Measurements from ENCODE around the gene EOLA2. TPM values are rescaled to one million over a fixed set of nuclear protein-coding genes. Genes with fewer than 3 reads are reported as not detected.
"Not testable (repeated sequence)": the region's sequence is repeated elsewhere in the genome, so short reads cannot be mapped to it uniquely, and the experiment has no call there.

Gene EOLA2
- total RNA-seq, 1 donor, result 15.5 TPM

DNA sequence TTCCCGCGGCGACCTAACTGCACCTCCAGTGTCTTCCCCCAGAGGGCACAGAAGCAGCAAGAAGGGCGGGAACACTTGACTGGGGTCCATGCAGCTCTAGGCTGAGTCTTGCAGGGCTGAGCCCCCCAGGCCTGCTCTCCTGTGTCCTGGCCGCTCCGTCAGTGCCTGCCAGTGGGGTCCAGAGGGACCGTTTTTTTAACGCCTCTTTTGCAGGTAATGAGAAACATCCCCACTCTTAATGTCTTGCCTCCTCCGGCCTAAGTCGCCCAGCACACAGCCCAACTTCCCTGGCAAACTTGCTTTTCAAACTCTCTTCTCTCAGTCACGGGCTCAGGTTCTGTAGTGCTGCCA, 2.4 kb upstream of the EOLA2 start:
- DNase-seq (ENCODE audit: low read depth), result not testable (repeated sequence)
- H3K4me3 ChIP-seq (ENCODE audit: low read depth, low read length), result peak overlapping the region; percentile 44
- TF ChIP-seq, protein P1, sequence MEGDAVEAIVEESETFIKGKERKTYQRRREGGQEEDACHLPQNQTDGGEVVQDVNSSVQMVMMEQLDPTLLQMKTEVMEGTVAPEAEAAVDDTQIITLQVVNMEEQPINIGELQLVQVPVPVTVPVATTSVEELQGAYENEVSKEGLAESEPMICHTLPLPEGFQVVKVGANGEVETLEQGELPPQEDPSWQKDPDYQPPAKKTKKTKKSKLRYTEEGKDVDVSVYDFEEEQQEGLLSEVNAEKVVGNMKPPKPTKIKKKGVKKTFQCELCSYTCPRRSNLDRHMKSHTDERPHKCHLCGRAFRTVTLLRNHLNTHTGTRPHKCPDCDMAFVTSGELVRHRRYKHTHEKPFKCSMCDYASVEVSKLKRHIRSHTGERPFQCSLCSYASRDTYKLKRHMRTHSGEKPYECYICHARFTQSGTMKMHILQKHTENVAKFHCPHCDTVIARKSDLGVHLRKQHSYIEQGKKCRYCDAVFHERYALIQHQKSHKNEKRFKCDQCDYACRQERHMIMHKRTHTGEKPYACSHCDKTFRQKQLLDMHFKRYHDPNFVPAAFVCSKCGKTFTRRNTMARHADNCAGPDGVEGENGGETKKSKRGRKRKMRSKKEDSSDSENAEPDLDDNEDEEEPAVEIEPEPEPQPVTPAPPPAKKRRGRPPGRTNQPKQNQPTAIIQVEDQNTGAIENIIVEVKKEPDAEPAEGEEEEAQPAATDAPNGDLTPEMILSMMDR (IDR thresholded peaks at IDR 0.05; ENCODE audit: insufficient read depth, low read length), result peak; percentile 62

DNA sequence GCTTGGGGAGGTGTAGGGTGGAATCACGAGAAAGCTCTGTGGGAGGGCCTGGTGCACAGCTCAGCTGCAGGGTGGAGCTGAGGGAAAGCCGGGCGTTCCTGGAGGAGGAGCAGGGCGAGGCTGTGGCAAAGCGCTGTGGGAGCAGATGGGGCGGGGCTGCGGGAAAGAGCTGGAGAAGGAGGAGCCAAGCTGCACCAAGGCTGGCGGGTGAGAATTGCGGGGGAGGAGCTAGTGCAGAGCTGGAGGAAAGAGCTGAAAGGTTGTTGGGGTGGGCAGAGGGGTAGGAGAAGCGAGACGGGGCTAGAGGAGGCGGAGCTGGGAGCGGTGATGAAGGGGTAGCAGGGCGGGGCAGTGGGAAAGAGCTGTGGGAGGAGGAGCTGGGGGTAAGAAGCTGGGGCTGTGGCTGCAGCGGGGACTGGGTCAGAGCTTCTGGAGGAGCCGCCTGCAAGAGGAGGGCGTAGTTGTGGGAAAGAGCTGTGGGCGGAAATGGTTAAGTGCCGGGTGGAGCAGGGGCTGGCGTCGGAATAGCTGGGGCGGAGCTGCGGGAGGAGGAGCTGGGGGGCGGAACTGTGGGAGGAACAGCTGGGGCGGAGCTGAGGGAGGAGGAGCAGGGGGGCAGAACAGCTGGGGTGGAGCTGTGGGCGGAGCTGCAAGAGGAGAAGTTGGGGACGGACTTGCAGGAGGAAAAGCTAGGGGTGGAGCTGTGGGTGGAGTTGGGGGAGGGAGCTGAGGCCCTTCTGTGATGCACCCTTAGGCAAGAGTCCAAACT, 1.8 kb upstream of the EOLA2 start:
- peak; percentile 98 for DNase-seq (ENCODE audit: low read depth)
- TF ChIP-seq, protein P1 (IDR thresholded peaks at IDR 0.05; ENCODE audit: insufficient read depth, low read length), result no peak
- peak overlapping the region; percentile 69 for H3K4me3 ChIP-seq (ENCODE audit: low read depth, low read length)

DNA sequence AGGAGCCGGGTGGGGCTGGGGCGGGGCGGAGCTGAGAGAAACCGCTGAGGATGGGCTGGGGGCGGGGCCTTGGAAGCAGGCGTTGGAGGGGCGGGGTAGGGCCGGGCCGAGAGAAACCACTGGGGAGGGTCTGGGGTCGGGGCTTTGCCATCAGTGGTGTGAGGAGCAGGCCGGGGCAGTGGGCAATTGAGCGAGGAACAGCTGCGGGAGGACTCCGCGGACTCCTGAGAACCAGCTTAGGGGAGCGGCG, 1.3 kb upstream of the EOLA2 start:
- DNase-seq (ENCODE audit: low read depth), result no peak
- H3K4me3 ChIP-seq (ENCODE audit: low read depth, low read length), result peak overlapping the region; percentile 69
- TF ChIP-seq, protein P1 (IDR thresholded peaks at IDR 0.05; ENCODE audit: insufficient read depth, low read length), result no peak

DNA sequence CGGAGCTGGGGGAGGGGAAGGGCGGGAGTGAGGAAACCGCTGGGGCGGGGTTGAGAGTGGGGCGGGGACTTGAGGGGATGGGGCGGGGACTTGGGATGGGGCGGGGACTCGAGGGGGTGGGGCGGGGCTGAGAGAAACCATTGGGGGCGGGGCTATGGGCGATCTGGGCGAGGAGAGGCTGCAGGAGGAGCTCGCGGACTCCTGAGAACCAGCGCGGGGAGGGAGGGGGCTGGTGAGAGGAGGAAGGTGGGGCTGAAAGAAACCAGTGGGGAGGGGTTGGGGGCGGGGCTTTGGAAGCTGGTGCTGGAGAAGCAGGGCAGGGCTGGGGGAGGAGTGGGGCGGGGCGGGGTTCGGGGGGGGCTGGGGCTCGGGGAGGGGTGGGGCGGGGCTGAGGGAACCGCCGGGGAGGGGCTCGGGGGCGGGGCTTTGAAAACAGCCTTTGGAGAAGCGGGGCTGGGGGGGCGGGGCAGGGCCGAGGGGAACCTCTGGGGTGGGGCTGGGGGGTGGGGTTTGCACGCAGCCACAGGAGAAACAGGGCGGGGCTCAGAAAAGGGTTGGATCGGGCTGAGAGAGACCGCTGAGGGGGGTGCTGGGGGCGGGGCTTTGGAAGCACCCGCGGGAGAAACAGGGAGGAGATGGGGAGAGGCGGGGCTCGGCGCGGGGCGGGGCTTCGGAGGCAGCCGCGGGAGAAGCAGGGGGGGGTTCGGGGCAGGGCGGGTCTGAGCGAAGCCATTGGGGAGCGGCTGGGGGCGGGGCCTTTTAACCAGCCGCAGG, 777 bp upstream of the EOLA2 start:
- TF ChIP-seq, protein P1 (IDR thresholded peaks at IDR 0.05; ENCODE audit: insufficient read depth, low read length), result no peak
- H3K4me3 ChIP-seq (ENCODE audit: low read depth, low read length), result peak overlapping the region; percentile 57
- peak; percentile 93 for DNase-seq (ENCODE audit: low read depth)

DNA sequence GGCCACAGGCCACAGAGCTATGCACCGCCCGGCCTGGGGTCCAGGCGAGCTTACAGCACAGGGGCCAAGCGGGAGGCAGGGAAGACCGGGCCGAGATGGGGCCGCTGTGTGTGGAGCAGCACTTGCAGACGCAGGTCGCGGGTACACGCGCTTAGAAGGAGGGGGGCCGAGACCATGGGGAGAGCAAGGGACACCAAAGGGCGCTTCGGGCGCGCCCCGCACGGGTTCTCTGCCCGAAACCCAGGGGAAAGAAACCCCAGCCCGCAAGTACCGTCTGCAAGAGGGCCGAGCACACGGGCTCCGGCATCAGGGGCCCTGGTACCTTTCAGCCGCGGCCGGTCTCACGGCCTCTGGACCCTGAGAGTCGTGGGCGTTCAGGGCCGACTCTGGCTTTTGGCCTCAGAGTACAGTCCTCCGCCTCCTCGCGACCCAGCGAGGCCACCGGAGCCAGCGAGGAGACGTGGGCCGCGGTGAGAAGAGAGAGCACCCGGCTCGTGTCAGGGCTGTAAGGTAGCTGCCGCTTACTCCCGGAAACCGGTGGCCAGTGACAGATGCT, 342 bp downstream of the EOLA2 start:
- no peak for DNase-seq (ENCODE audit: low read depth)
- peak overlapping the region; percentile 78 for H3K4me3 ChIP-seq (ENCODE audit: low read depth, low read length)
- TF ChIP-seq, protein P1 (IDR thresholded peaks at IDR 0.05; ENCODE audit: insufficient read depth, low read length), result no peak

DNA sequence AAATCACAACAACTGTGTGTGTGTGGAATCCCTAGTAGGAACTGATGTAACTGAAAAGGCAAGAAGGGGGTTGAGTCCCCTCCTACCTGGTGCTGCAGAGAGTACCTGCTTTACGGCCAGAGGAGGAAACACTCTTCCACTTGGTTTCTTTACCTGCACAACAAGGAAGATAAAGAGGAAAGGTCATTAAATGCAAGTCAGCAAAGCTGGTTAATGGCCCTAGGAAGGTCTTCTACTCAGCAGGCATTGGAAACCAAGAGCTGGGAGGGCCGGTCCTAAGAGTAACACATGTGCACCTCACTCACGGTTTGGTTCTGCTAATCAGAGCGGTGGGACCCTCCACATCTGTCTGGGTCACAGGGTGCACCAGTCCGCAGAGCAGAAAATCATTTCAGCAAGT, 963 bp downstream of the EOLA2 start:
- not testable (repeated sequence) for DNase-seq (ENCODE audit: low read depth)
- peak overlapping the region; percentile 78 for H3K4me3 ChIP-seq (ENCODE audit: low read depth, low read length)

DNA sequence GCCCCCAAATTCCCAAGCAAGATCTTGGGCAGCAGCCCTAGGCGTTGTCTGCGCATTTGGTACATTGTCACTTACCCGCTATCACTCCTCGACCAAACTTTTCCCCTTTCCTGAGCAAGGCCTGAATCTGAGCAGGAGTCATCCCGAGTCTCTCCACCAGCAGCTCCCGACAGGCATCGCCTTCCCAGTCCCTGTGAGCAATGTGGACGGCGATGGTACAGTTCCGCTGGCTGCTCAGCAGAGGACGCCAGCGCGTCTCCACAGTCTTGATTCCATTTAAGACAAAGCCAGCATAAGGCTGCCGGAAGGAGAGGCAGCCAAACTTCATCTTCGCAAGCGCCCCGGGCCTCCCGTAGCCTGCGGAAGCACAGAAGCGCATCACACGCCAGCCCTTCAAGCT, 4.7 kb downstream of the EOLA2 start:
- not testable (repeated sequence) for DNase-seq (ENCODE audit: low read depth); H3K4me3 ChIP-seq (ENCODE audit: low read depth, low read length)

DNA sequence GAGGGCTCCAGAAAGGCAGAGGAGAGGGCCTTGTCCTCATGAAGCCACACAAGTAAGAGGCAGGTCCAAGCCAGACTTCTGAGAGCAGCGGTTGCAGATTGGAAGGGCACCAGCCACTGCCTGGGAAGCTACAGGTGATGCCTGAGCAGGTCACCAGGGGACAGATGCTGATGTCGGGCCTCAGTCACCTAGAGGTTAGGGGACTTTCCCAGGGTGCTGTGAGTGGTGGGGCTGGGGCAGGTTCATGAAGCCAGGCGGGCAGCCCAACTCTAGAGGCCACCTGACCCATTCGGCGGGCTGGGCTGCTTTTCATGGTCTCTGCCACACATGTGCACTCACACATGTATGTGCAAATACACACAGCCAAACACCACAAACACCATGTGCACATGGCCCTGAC, 5.3 kb downstream of the EOLA2 start:
- not testable (repeated sequence) for H3K4me3 ChIP-seq (ENCODE audit: low read depth, low read length); DNase-seq (ENCODE audit: low read depth)

DNA sequence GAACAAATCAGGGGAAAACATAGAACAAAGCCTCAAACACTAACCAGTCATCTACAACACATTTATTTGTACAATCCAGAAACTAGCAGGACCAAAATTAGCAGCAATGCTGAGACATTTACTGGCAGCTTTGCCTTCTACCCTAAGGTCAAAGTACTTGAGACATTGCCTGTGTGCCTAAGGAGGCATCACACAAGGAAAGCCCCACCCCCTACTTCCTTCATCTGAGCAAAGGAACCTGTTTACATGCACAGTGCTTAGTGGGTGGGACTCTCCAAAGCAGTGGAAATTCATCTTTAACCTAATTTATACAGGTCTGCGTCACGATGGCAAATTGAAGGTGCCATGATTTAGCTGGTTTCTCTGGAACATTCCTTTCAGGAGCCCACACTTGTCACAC, 6.1 kb downstream of the EOLA2 start:
- not testable (repeated sequence) for H3K4me3 ChIP-seq (ENCODE audit: low read depth, low read length); DNase-seq (ENCODE audit: low read depth)

DNA sequence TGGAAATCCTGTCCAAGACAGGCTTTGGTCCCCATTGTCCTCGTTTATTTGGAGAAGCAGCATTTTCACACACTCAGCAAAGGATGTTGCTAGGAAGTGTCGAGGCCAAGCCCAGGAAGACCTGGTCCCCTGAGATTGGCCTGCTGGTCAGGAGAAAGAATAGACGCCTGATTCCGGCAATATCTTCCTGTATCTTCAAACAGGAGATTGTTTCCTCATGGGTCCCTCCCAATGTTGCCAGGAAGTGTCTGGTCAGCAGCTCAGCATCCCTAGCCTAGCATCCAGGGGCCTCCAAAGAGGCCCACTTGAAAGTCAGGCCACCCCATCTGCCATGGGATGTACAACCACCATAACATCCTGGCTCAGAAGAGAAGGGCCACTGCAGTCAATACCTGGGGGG, 6.9 kb downstream of the EOLA2 start:
- H3K4me3 ChIP-seq (ENCODE audit: low read depth, low read length); DNase-seq (ENCODE audit: low read depth): not testable (repeated sequence)

DNA sequence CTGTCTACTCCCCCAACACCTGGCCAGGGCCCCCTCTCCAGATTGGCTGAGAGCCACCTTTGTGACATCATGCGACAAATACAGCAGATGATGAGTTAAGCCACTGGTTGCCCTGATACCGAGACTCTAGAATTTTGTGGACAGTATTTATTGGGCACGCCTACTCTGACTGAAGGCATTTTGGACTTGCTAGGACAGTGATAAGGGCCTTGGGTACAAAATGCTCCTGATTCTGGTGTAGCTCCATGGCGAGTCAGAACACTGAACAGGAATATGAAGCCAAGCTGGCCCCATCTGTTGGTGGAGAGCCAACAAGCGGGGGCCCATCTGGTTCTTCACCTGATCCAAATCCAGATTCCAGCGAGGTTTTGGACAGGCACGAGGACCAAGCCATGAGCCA, 8.9 kb downstream of the EOLA2 start, which contains the start of gene HSFX4:
Gene HSFX4, plus strand, starts transcription at position 174 of the 400 bp plus-strand sequence. Its CDS starts 72 bp downstream, at position 246.
- H3K4me3 ChIP-seq (ENCODE audit: low read depth, low read length); DNase-seq (ENCODE audit: low read depth): not testable (repeated sequence)

DNA sequence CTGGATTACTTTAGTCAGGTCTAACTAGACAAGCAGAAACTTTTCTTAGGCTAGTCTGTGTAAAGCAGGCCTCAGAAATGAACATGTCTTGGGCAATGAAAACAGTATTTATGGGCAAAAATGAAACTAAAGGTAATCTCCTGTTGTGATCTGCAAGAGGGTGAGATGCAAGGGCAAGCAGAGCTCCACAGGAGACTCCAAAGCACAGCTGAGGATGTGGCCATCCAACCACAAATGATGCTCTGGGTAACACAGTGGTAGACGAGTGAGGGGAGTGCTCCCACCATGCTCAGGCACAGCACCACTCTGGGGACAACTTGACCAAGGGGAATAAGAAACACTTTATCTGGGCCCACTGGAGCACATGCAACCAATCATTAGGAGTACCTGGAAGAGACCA, 9.7 kb downstream of the EOLA2 start:
- H3K4me3 ChIP-seq (ENCODE audit: low read depth, low read length); DNase-seq (ENCODE audit: low read depth): not testable (repeated sequence)

DNA sequence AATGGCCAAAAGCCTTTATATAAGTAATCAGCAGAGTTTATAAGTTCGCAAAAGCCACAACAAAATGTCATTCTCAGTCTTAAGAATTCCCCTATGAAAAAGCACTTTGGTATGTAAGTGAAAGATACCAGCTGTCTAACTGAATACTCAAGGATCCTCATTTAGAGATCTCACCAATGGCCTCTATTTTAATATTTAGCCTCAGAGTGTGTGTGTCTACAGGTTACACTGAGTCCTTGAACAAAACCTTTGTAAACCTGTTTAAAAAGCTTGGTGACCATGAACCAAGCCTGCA, 10.4 kb downstream of the EOLA2 start:
- DNase-seq (ENCODE audit: low read depth), result not testable (repeated sequence)

More for the DNA sequence above, 10.4 kb downstream of the EOLA2 start:
- H3K4me3 ChIP-seq (ENCODE audit: low read depth, low read length), result not testable (repeated sequence)
